ENCODE results near the gene MIGA1.

- TF ChIP-seq, protein P1, sequence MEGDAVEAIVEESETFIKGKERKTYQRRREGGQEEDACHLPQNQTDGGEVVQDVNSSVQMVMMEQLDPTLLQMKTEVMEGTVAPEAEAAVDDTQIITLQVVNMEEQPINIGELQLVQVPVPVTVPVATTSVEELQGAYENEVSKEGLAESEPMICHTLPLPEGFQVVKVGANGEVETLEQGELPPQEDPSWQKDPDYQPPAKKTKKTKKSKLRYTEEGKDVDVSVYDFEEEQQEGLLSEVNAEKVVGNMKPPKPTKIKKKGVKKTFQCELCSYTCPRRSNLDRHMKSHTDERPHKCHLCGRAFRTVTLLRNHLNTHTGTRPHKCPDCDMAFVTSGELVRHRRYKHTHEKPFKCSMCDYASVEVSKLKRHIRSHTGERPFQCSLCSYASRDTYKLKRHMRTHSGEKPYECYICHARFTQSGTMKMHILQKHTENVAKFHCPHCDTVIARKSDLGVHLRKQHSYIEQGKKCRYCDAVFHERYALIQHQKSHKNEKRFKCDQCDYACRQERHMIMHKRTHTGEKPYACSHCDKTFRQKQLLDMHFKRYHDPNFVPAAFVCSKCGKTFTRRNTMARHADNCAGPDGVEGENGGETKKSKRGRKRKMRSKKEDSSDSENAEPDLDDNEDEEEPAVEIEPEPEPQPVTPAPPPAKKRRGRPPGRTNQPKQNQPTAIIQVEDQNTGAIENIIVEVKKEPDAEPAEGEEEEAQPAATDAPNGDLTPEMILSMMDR (IDR thresholded peaks at IDR 0.05): no peak
- no peak for TF ChIP-seq POLR2A (IDR thresholded peaks at IDR 0.05)
These were observed 93.2 kb downstream of the MIGA1 start for GRCh38 chr1:77872645-77873044.

All from esophagus squamous epithelium (tissue), 4 donors.